Measurements from ENCODE around the gene GPC6. TPM values are rescaled to one million over a fixed set of nuclear protein-coding genes. Genes with fewer than 3 reads are reported as not detected.

Gene GPC6
- total RNA-seq, 3 donors from 2014 or later (not counting 1 experiment from before 2014, with no cell fraction given) = not detected

- Mint-ChIP-seq H3K27ac (no peak overlapping the region), H3K4me3 (no peak overlapping the region), H3K27me3 (ENCODE audit: low read depth in 2 of 2) (peaks cover 24 to 35% of the 10 kb centered on the region in 2 donors), H3K9me3 (peaks cover 4 to 9% of the 10 kb centered on the region in 2 donors), H3K4me1 (no peaks in the 10 kb centered on the region), H3K36me3 (peaks cover 24% of the 10 kb centered on the region)
- ATAC-seq = no peak
- Histone ChIP-seq H3K27me3 (ENCODE audit: control insufficient read depth, insufficient read depth, low read length) (peaks cover 16% of the 10 kb centered on the region), H3K4me3 (ENCODE audit: low read length) (no peak overlapping the region), H3K4me1 (ENCODE audit: control insufficient read depth, insufficient read depth, low read length) (no peaks in the 10 kb centered on the region), H3K9me3 (ENCODE audit: control insufficient read depth, insufficient read depth, low read length) (no peaks in the 10 kb centered on the region), H3K36me3 (ENCODE audit: control insufficient read depth, insufficient read depth, low read length) (no peaks in the 10 kb centered on the region), H3K27ac (ENCODE audit: low read length) (no peak overlapping the region)
- WGBS (ENCODE audit: insufficient coverage) = no CpG with 5 or more reads among the region's 1 CpG
- intact Hi-C loops (cut with micrococcal nuclease) = no loop called here
- no peak for TF ChIP-seq CTCF (IDR thresholded peaks at IDR 0.05)
- no peak for DNase-seq
These were observed 2.1 kb upstream of the GPC6 start for GRCh38 chr13:93224535-93224934.

- peaks cover 4 to 9% of the 10 kb centered on the region in 2 donors for H3K9me3 Mint-ChIP-seq
- H3K4me3 Mint-ChIP-seq = no peak overlapping the region
- intact Hi-C loops (cut with micrococcal nuclease) = no loop called here
- no peak overlapping the region for H3K27ac ChIP-seq (ENCODE audit: low read length)
- peaks cover 24% of the 10 kb centered on the region for H3K36me3 Mint-ChIP-seq
- H3K9me3 ChIP-seq (ENCODE audit: control insufficient read depth, insufficient read depth, low read length) = no peaks in the 10 kb centered on the region
- DNase-seq (no peak), ATAC-seq (no peak)
- 100% methylated on average over 1 of the region's 2 CpGs for WGBS (ENCODE audit: insufficient coverage)
- no peaks in the 10 kb centered on the region for H3K4me1 ChIP-seq (ENCODE audit: control insufficient read depth, insufficient read depth, low read length)
- H3K4me1 Mint-ChIP-seq = no peaks in the 10 kb centered on the region
- peaks cover 24 to 42% of the 10 kb centered on the region in 2 donors for H3K27me3 Mint-ChIP-seq (ENCODE audit: low read depth in 2 of 2)
- no peaks in the 10 kb centered on the region for H3K36me3 ChIP-seq (ENCODE audit: control insufficient read depth, insufficient read depth, low read length)
- no peak for TF ChIP-seq CTCF (IDR thresholded peaks at IDR 0.05)
- peaks cover 16% of the 10 kb centered on the region for H3K27me3 ChIP-seq (ENCODE audit: control insufficient read depth, insufficient read depth, low read length)
- no peak overlapping the region for H3K27ac Mint-ChIP-seq
- no peak overlapping the region for H3K4me3 ChIP-seq (ENCODE audit: low read length)
These were observed 997 bp upstream of the GPC6 start for GRCh38 chr13:93225610-93226009.

- no peak overlapping the region for H3K27ac ChIP-seq (ENCODE audit: low read length)
- WGBS (ENCODE audit: insufficient coverage) = 14% methylated on average over 2 of the region's 5 CpGs
These were observed 463 bp upstream of the GPC6 start for GRCh38 chr13:93226065-93226622.

More at GRCh38 chr13:93226065-93226622, 463 bp upstream of the GPC6 start:
- H3K4me1 Mint-ChIP-seq = no peaks in the 10 kb centered on the region
- Histone ChIP-seq H3K9me3 (ENCODE audit: control insufficient read depth, insufficient read depth, low read length) (no peaks in the 10 kb centered on the region), H3K36me3 (ENCODE audit: control insufficient read depth, insufficient read depth, low read length) (no peaks in the 10 kb centered on the region), H3K27me3 (ENCODE audit: control insufficient read depth, insufficient read depth, low read length) (peaks cover 16% of the 10 kb centered on the region), H3K4me1 (ENCODE audit: control insufficient read depth, insufficient read depth, low read length) (no peaks in the 10 kb centered on the region), H3K4me3 (ENCODE audit: low read length) (no peak overlapping the region)
- H3K4me3 Mint-ChIP-seq = no peak overlapping the region
- DNase-seq (no peak), ATAC-seq (no peak)
- intact Hi-C loops (cut with micrococcal nuclease) = no loop called here
- H3K9me3 Mint-ChIP-seq = peaks cover 4 to 9% of the 10 kb centered on the region in 2 donors
- peaks cover 24% of the 10 kb centered on the region for H3K36me3 Mint-ChIP-seq
- peaks cover 24 to 42% of the 10 kb centered on the region in 2 donors for H3K27me3 Mint-ChIP-seq (ENCODE audit: low read depth in 2 of 2)
- H3K27ac Mint-ChIP-seq = no peak overlapping the region
- no peak for TF ChIP-seq CTCF (IDR thresholded peaks at IDR 0.05)

All from natural killer cell (primary cell).